Loucy (cell line): ENCODE results near the gene ENPP3.

Source experiments
- EZH2phosphoT487 ChIP-seq: fragments of 200-600 bp; IDR thresholded peaks from 2 replicates; pipeline ENCODE4 v1.6.1; 2018; ENCODE audit warnings: antibody characterized with exemption, mild to moderate bottlenecking, moderate library complexity, borderline replicate concordance
- TF ChIP-seq, protein P1 (sequence below): fragments of 200-600 bp; sonication (generic); conservative IDR thresholded peaks from 2 replicates; pipeline ENCODE4 v1.5.1; 2014; ENCODE audit warnings: mild to moderate bottlenecking, antibody characterized with exemption, low read length

DNA sequence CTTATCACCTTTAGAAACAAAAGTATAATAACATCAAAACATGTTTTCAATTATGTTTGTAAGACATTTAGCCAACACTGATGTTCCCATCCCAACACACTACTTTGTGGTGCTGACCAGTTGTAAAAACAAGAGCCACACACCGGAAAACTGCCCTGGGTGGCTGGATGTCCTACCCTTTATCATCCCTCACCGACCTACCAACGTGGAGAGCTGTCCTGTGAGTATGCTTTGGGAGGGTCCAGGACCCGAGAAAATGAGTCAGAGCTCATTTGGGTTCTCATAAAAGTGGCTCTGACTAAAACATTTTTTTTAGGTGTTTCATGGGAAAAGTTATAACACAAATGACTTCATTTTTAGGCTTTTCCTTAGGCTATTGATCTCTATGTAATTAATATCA lies 103.1 kb downstream of the ENPP3 start:
- TF ChIP-seq, protein P1, sequence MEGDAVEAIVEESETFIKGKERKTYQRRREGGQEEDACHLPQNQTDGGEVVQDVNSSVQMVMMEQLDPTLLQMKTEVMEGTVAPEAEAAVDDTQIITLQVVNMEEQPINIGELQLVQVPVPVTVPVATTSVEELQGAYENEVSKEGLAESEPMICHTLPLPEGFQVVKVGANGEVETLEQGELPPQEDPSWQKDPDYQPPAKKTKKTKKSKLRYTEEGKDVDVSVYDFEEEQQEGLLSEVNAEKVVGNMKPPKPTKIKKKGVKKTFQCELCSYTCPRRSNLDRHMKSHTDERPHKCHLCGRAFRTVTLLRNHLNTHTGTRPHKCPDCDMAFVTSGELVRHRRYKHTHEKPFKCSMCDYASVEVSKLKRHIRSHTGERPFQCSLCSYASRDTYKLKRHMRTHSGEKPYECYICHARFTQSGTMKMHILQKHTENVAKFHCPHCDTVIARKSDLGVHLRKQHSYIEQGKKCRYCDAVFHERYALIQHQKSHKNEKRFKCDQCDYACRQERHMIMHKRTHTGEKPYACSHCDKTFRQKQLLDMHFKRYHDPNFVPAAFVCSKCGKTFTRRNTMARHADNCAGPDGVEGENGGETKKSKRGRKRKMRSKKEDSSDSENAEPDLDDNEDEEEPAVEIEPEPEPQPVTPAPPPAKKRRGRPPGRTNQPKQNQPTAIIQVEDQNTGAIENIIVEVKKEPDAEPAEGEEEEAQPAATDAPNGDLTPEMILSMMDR = no peak
- no peak for TF ChIP-seq EZH2phosphoT487
